H9 (cell line): ENCODE results near the gene SLC16A13. TPM values are rescaled to one million over a fixed set of nuclear protein-coding genes. Genes with fewer than 3 reads are reported as not detected.
A peak's percentile ranks its signal among the peaks of the same experiment; 100 is the strongest.

Experiments
- DNase-seq: peaks from one replicate; pipeline ENCODE4 v3.0.0-alpha.2; 2017
- H2AFZ ChIP-seq: one replicate; pipeline ENCODE4 v1.6.1; 2013; ENCODE audit warnings: mild to moderate bottlenecking, low read length, control low read depth, moderate library complexity
- H2AK5ac ChIP-seq: 2 replicates; pipeline ENCODE4 v1.6.1; 2013; ENCODE audit warnings: low read length, control low read depth, mixed read lengths; ENCODE audit not compliant: insufficient read length
- H2BK120ac ChIP-seq: one replicate; pipeline ENCODE4 v1.6.1; 2013; ENCODE audit warnings: low read depth, mild to moderate bottlenecking, low read length, control low read depth, inconsistent platforms; ENCODE audit not compliant: poor library complexity, severe bottlenecking
- H2BK12ac ChIP-seq: 2 replicates; pipeline ENCODE4 v1.6.1; 2013; ENCODE audit warnings: low read length, control low read depth, mixed read lengths, low read depth; ENCODE audit not compliant: insufficient read length
- H2BK15ac ChIP-seq: 2 replicates; pipeline ENCODE4 v1.6.1; 2013; ENCODE audit warnings: low read depth, low read length, control low read depth
- H2BK20ac ChIP-seq: one replicate; pipeline ENCODE4 v1.6.1; 2013; ENCODE audit warnings: low read depth, mild to moderate bottlenecking, low read length, control low read depth, inconsistent platforms; ENCODE audit not compliant: poor library complexity, severe bottlenecking
- H2BK5ac ChIP-seq: 2 replicates; pipeline ENCODE4 v1.6.1; 2013; ENCODE audit warnings: low read length, control low read depth, mixed read lengths; ENCODE audit not compliant: insufficient read length
- H3K14ac ChIP-seq: 2 replicates; pipeline ENCODE4 v1.6.1; 2013; ENCODE audit warnings: low read length, control low read depth; ENCODE audit not compliant: insufficient read depth
- H3K18ac ChIP-seq: 2 replicates; pipeline ENCODE4 v1.6.1; 2013; ENCODE audit warnings: low read depth, mild to moderate bottlenecking, mixed read lengths, low read length, control low read depth; ENCODE audit not compliant: insufficient read length
- H3K23ac ChIP-seq: 2 replicates; pipeline ENCODE4 v1.6.1; 2013; ENCODE audit warnings: low read length, control low read depth, mixed read lengths, low read depth; ENCODE audit not compliant: insufficient read length
- H3K23me2 ChIP-seq: 2 replicates; pipeline ENCODE4 v1.6.1; 2013; ENCODE audit warnings: low read depth, mild to moderate bottlenecking, mixed read lengths, low read length, control low read depth; ENCODE audit not compliant: insufficient read length, poor library complexity, severe bottlenecking
- H3K27ac ChIP-seq: 2 replicates; pipeline ENCODE4 v1.5.1; 2013; ENCODE audit warnings: low read length, control low read depth, mixed read lengths, low read depth; ENCODE audit not compliant: insufficient read length
- H3K27me3 ChIP-seq: 2 replicates; pipeline ENCODE4 v1.6.1; 2013; ENCODE audit warnings: low read length, control low read depth, inconsistent platforms; ENCODE audit not compliant: insufficient read depth
- H3K4ac ChIP-seq: 2 replicates; pipeline ENCODE4 v1.6.1; 2013; ENCODE audit warnings: low read depth, mild to moderate bottlenecking, control low read depth, inconsistent platforms, low read length, moderate library complexity
- H3K4me1 ChIP-seq: 2 replicates; pipeline ENCODE4 v1.6.1; 2013; ENCODE audit warnings: low read length, control low read depth, inconsistent platforms; ENCODE audit not compliant: insufficient read depth
- H3K4me2 ChIP-seq: 2 replicates; pipeline ENCODE4 v1.6.1; 2013; ENCODE audit warnings: low read length, control low read depth, mixed read lengths; ENCODE audit not compliant: insufficient read length, insufficient read depth
- H3K56ac ChIP-seq: 2 replicates; pipeline ENCODE4 v1.6.1; 2013; ENCODE audit warnings: low read depth, mild to moderate bottlenecking, mixed read lengths, low read length, control low read depth; ENCODE audit not compliant: insufficient read length
- H3K79me1 ChIP-seq: 2 replicates; pipeline ENCODE4 v1.6.1; 2013; ENCODE audit warnings: low read depth, mild to moderate bottlenecking, moderate library complexity, low read length, control low read depth, inconsistent platforms; ENCODE audit not compliant: insufficient read depth, poor library complexity, severe bottlenecking
- H3K79me2 ChIP-seq: 2 replicates; pipeline ENCODE4 v1.6.1; 2013; ENCODE audit warnings: low read length, control low read depth, inconsistent platforms; ENCODE audit not compliant: insufficient read depth
- H3K9ac ChIP-seq: 2 replicates; pipeline ENCODE4 v1.6.1; 2013; ENCODE audit warnings: low read length, control low read depth, mixed read lengths; ENCODE audit not compliant: insufficient read length; ENCODE audit errors: extremely low read depth
- H3K9me3 ChIP-seq: one replicate; pipeline ENCODE4 v1.6.1; 2013; ENCODE audit warnings: low read depth, low read length, inconsistent platforms; ENCODE audit not compliant: control insufficient read depth
- H3T11ph ChIP-seq: one replicate; pipeline ENCODE4 v1.6.1; 2013; ENCODE audit warnings: mild to moderate bottlenecking, low read length, control low read depth, inconsistent platforms
- H4K20me1 ChIP-seq: one replicate; pipeline ENCODE4 v1.6.1; 2013; ENCODE audit not compliant: control insufficient read depth, insufficient read length, insufficient read depth
- H4K5ac ChIP-seq: 2 replicates; pipeline ENCODE4 v1.6.1; 2013; ENCODE audit warnings: low read depth, mild to moderate bottlenecking, mixed read lengths, low read length, control low read depth; ENCODE audit not compliant: insufficient read length
- H4K8ac ChIP-seq: replicated peaks from 2 replicates; pipeline ENCODE4 v1.6.1; 2013; ENCODE audit warnings: low read length, control low read depth, mixed read lengths, low read depth; ENCODE audit not compliant: insufficient read length
- H4K91ac ChIP-seq: 2 replicates; pipeline ENCODE4 v1.6.1; 2013; ENCODE audit warnings: low read depth, mild to moderate bottlenecking, moderate library complexity, mixed read lengths, low read length, control low read depth; ENCODE audit not compliant: insufficient read length
- H3K27ac Mint-ChIP-seq, 3 experiments: 2 replicates in 2 of 3; 3 replicates in 1 of 3; pipeline ENCODE4 v1.8.0; 2020 to 2021; ENCODE audit warnings: mixed read lengths in 3 of 3, mild to moderate bottlenecking in 1 of 3, moderate library complexity in 1 of 3
- H3K27me3 Mint-ChIP-seq: 2 replicates; pipeline ENCODE4 v1.8.0; 2021; ENCODE audit warnings: low read depth, mild to moderate bottlenecking, moderate library complexity, mixed read lengths
- H3K36me3 Mint-ChIP-seq, 3 experiments: 2 replicates in 2 of 3; 3 replicates in 1 of 3; pipeline ENCODE4 v1.8.0; 2020 to 2021; ENCODE audit warnings: low read depth in 3 of 3, mixed read lengths in 3 of 3; ENCODE audit not compliant: insufficient read depth in 1 of 3
- H3K4me1 Mint-ChIP-seq, 2 experiments: 2 replicates each; pipeline ENCODE4 v1.8.0; 2020; ENCODE audit warnings: mixed read lengths in 2 of 2
- H3K4me3 Mint-ChIP-seq, 2 experiments: 2 replicates in 1 of 2; 3 replicates in 1 of 2; pipeline ENCODE4 v1.8.0; 2020 to 2021; ENCODE audit warnings: mild to moderate bottlenecking in 2 of 2, mixed read lengths in 2 of 2, moderate library complexity in 1 of 2
- H3K9me3 Mint-ChIP-seq, 2 experiments: 2 replicates in 1 of 2; 3 replicates in 1 of 2; pipeline ENCODE4 v1.8.0; 2020; ENCODE audit warnings: mild to moderate bottlenecking in 2 of 2, mixed read lengths in 2 of 2, moderate library complexity in 1 of 2
- CTCF ChIP-seq: fragments of 200-600 bp; sonication (generic); conservative IDR thresholded peaks from 3 replicates; pipeline ENCODE4 v1.8.0; 2021; ENCODE audit warnings: antibody characterized with exemption, mild to moderate bottlenecking
- WGBS: extraction: QIAGEN DNeasy Blood & Tissue Kit; methylation state at CpG from one replicate; pipeline ENCODE4 v1.1.7; 2013; ENCODE audit warnings: missing lambda C conversion rate, low lambda C conversion rate, mixed read lengths; ENCODE audit not compliant: insufficient read length; ENCODE audit errors: extremely low coverage; 5-methylcytosine and 5-hydroxymethylcytosine counted together
- total RNA-seq: library from RNA; stranded (reverse); gene quantifications from 2 replicates; pipeline ENCODE4 v1.2.1, GENCODE V29; 2021

Gene SLC16A13
- total RNA-seq, 1 experiment from 2014 or later: 6.1 TPM

DNA sequence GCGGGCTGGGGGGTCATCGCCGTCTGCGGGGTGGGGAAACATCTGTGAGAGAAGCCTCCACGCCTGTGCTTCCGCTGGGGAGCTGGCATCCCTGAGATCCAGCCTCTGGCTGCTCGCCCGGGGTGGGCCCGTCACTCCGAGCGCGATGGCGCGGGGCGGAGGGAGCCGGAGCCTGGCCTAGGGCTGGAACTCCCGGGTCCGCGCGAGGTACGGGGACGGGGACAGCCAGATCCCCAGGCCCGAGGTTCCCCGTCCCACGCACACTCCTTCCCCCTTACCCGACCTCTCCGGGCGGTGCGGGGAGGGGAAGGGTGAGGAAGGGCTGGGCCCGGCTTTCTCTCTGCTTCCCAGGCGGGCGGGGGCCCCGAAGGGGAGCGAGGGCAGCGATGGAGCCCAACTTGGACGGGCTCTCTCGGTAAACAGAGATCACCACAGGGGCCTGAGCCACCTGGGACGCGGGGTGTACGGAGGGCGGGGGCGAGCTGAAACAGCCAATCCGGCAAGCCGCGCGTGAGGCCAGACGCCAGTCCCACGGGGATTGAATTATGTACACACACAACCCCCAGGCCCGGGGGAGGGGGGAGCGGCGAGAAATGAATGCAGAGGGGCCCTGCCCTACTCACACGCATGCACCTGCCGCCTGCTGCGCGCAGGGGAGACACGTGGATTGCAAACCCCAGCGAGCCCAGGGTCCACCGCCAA is 7.8 kb downstream of the SLC16A13 start, which contains the start of gene SLC16A11:
SLC16A11 (minus strand) TSS at position 596 of the 702 bp plus-strand sequence; CDS start at position 17, 579 bp downstream.
- no peak within 1 kb of the TSS for H2BK20ac ChIP-seq
- no peak within 1 kb of the TSS for H2BK120ac ChIP-seq
- H4K20me1 ChIP-seq: no peaks in the 10 kb centered on the region
- peak within 1 kb of the TSS; percentile 77 for H3K4me2 ChIP-seq
- no peak within 1 kb of the TSS for H3K56ac ChIP-seq
- no peaks in the 10 kb centered on the region for H3K79me1 ChIP-seq
- no peak within 1 kb of the TSS for H2BK12ac ChIP-seq
- no peak for TF ChIP-seq CTCF
- H2AK5ac ChIP-seq: no peak within 1 kb of the TSS
- H2BK15ac ChIP-seq: no peak within 1 kb of the TSS
- no peak for DNase-seq
- no peak within 1 kb of the TSS for H3K9ac ChIP-seq
- no peaks in the 10 kb centered on the region for H3K79me2 ChIP-seq
- no peaks in the 10 kb centered on the region for H3K9me3 Mint-ChIP-seq
- no peak within 1 kb of the TSS for H3K27ac Mint-ChIP-seq
- peaks cover 23 to 37% of the 10 kb centered on the region in 2 experiments for H3K4me1 Mint-ChIP-seq
- peak within 1 kb of the TSS; percentile 56 to 81 for H3K4me3 Mint-ChIP-seq
- no CpG with 5 or more reads among the region's 58 CpGs for WGBS
- peak within 1 kb of the TSS; percentile 32; the same call in 1 of the 2 replicates for H3K14ac ChIP-seq
- no peak within 1 kb of the TSS for H3T11ph ChIP-seq
- no peak within 1 kb of the TSS for H3K23ac ChIP-seq
- no peaks in the 10 kb centered on the region for H3K4me1 ChIP-seq
- H2BK5ac ChIP-seq: no peak within 1 kb of the TSS
- H4K91ac ChIP-seq: no peak within 1 kb of the TSS
- no peak within 1 kb of the TSS for H2AFZ ChIP-seq
- H3K18ac ChIP-seq: peak within 1 kb of the TSS; percentile 24
- no peak within 1 kb of the TSS for H3K27ac ChIP-seq
- H3K23me2 ChIP-seq: peaks cover 33% of the 10 kb centered on the region
- no peaks in the 10 kb centered on the region for H3K9me3 ChIP-seq
- peaks cover 83% of the 10 kb centered on the region for H3K27me3 Mint-ChIP-seq
- no peaks in the 10 kb centered on the region for H3K36me3 Mint-ChIP-seq
- H4K8ac ChIP-seq: no peak within 1 kb of the TSS
- H3K4ac ChIP-seq: no peak within 1 kb of the TSS
- peaks cover 6% of the 10 kb centered on the region for H3K27me3 ChIP-seq
- H4K5ac ChIP-seq: no peak within 1 kb of the TSS
